Left lobe of liver (tissue), 2 donors: ENCODE data around the gene ADSL. TPM values are rescaled to one million over a fixed set of nuclear protein-coding genes. Genes with fewer than 3 reads are reported as not detected.
"Not testable (repeated sequence)": the region's sequence is repeated elsewhere in the genome, so short reads cannot be mapped to it uniquely, and the experiment has no call there.

Source experiments
- ATAC-seq: fragments of 200-7000 bp; cut with Tn5 transposase; one replicate; pipeline ENCODE4 v1.9.1; 2020; ENCODE audit warnings: mild to moderate bottlenecking, moderate library complexity
- DNase-seq: peaks from one replicate; pipeline ENCODE4 v3.0.0-alpha.2; 2020; ENCODE audit warnings: low spot score
- total RNA-seq: library from RNA; stranded (reverse); gene quantifications from one replicate; pipeline ENCODE4 v1.2.1, GENCODE V29; 2021
- donor health status: DM: no; HTN: no; CAD: no; lungs with moderate emphysema.
- donor health status: DM: no; HTN: yes; CAD: no.

ADSL gene
- total RNA-seq, 1 donor from 2014 or later: 19.0 TPM

- no peak for ATAC-seq
Measured at GRCh38 chr22:40366068-40366467, 19.8 kb downstream of the ADSL start.

GRCh38 chr22:40367342-40367741 lies 21.0 kb downstream of the ADSL start:
- no peak for DNase-seq
- ATAC-seq: no peak

More at GRCh38 chr22:40366068-40366467, 19.8 kb downstream of the ADSL start:
- no peak for DNase-seq

- no peak for ATAC-seq
- DNase-seq: no peak
Measured at GRCh38 chr22:40368016-40368415, 21.7 kb downstream of the ADSL start.

GRCh38 chr22:40368836-40369235 lies 22.5 kb downstream of the ADSL start:
- DNase-seq: no peak

GRCh38 chr22:40374567-40374966 lies 28.3 kb downstream of the ADSL start:
- DNase-seq (no peak), ATAC-seq (no peak)

More at GRCh38 chr22:40368836-40369235, 22.5 kb downstream of the ADSL start:
- no peak for ATAC-seq

- DNase-seq (no peak), ATAC-seq (no peak)
Measured at GRCh38 chr22:40376149-40376548, 29.8 kb downstream of the ADSL start.

- no peak for ATAC-seq
- no peak for DNase-seq
Measured at GRCh38 chr22:40377931-40378330, 31.6 kb downstream of the ADSL start.

GRCh38 chr22:40378448-40378847 lies 32.1 kb downstream of the ADSL start:
- not testable (repeated sequence) for ATAC-seq, DNase-seq

GRCh38 chr22:40381461-40381860 lies 35.2 kb downstream of the ADSL start:
- ATAC-seq: no peak
- DNase-seq: no peak

GRCh38 chr22:40383905-40384304 lies 37.6 kb downstream of the ADSL start:
- no peak for ATAC-seq
- no peak for DNase-seq

GRCh38 chr22:40385036-40385782 lies 38.9 kb downstream of the ADSL start:
- DNase-seq: no peak
- ATAC-seq: no peak

GRCh38 chr22:40387746-40388145 lies 41.4 kb downstream of the ADSL start:
- ATAC-seq (peak; percentile 57), DNase-seq (no peak)

- no peak for ATAC-seq
- no peak for DNase-seq
Measured at GRCh38 chr22:40388231-40388630, 41.9 kb downstream of the ADSL start.

- DNase-seq (no peak), ATAC-seq (no peak)
Measured at GRCh38 chr22:40391417-40391816, 45.1 kb downstream of the ADSL start.

- ATAC-seq (no peak), DNase-seq (no peak)
Measured at GRCh38 chr22:40392618-40393017, 46.3 kb downstream of the ADSL start.

- ATAC-seq (no peak), DNase-seq (no peak)
Measured at GRCh38 chr22:40394607-40395006, 48.3 kb downstream of the ADSL start.

- no peak for ATAC-seq
Measured at GRCh38 chr22:40395607-40396006, 49.3 kb downstream of the ADSL start.

GRCh38 chr22:40396882-40397281 lies 50.6 kb downstream of the ADSL start:
- DNase-seq: no peak

More at GRCh38 chr22:40395607-40396006, 49.3 kb downstream of the ADSL start:
- DNase-seq: no peak

GRCh38 chr22:40397396-40397795 lies 51.1 kb downstream of the ADSL start:
- ATAC-seq: no peak

More at GRCh38 chr22:40396882-40397281, 50.6 kb downstream of the ADSL start:
- ATAC-seq: peak; percentile 13

GRCh38 chr22:40399621-40400020 lies 53.3 kb downstream of the ADSL start:
- ATAC-seq (no peak), DNase-seq (no peak)

More at GRCh38 chr22:40397396-40397795, 51.1 kb downstream of the ADSL start:
- no peak for DNase-seq

- DNase-seq (no peak), ATAC-seq (no peak)
Measured at GRCh38 chr22:40400159-40400558, 53.9 kb downstream of the ADSL start.

GRCh38 chr22:40401532-40401931 lies 55.2 kb downstream of the ADSL start:
- DNase-seq: no peak
- ATAC-seq: no peak

GRCh38 chr22:40401981-40402406 lies 55.7 kb downstream of the ADSL start:
- ATAC-seq: no peak
- DNase-seq: no peak
